ENCODE data around the gene MTMR4.

MTMR4 gene

DNA sequence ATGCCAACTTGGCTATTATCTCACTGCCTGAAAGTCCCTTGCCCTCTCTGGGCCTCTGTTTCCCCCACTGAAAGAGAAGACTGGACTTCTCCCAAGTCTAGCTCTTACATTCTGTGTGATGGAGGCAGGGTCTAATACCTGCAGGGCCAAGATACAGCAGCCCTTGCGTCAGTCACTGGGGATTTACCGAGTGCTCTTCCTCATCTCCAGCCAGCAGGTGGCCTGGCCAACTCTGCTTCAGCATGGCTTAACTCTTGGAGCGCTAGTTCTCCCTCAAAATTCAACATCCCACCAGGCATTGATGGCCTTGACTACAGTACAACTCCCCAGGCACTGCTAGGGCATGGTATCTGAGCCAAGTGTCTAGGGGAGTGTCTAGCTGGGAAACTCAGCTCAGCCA lies 19.9 kb upstream of the MTMR4 start:
- Histone ChIP-seq H3K4me2 (ENCODE audit: insufficient read depth, low read length, poor library complexity, severe bottlenecking) (no peak overlapping the region), H3K18ac (ENCODE audit: low read length) (no peak overlapping the region), H3K4me3 (ENCODE audit: low read length in 2 of 2) (no peak overlapping the region), H3K79me1 (ENCODE audit: low read depth, low read length) (no peaks in the 10 kb centered on the region), H2BK120ac (ENCODE audit: low read depth, low read length) (no peak overlapping the region), H3K4me1 (ENCODE audit: control insufficient read depth in 2 of 2, insufficient read depth in 1 of 2, low read depth in 1 of 2, low read length in 2 of 2) (peaks cover 10 to 12% of the 10 kb centered on the region in 2 donors), H3K27ac (replicated peaks; ENCODE audit: low read length) (no peak overlapping the region), H3K14ac (ENCODE audit: low read length) (no peak overlapping the region), H3K36me3 (replicated peaks in 1 of 2; ENCODE audit: control insufficient read depth in 2 of 2, insufficient read depth in 2 of 2, low read length in 2 of 2) (no peaks in the 10 kb centered on the region), H2AFZ (ENCODE audit: low read length) (no peak overlapping the region), H3K27me3 (ENCODE audit: control insufficient read depth in 3 of 3, insufficient read depth in 3 of 3, low read depth in 1 of 3, low read length in 3 of 3) (peaks cover 0 to 76% (median 2%) of the 10 kb centered on the region in 3 experiments), H3K9me3 (replicated peaks in 1 of 2; ENCODE audit: control insufficient read depth in 2 of 2, insufficient read depth in 1 of 2, low read depth in 1 of 2, low read length in 2 of 2) (no peaks in the 10 kb centered on the region), H2BK5ac (ENCODE audit: low read length) (no peak overlapping the region), H2AK5ac (ENCODE audit: low read depth, low read length) (no peak overlapping the region), H3K9ac (ENCODE audit: low read depth, low read length, poor library complexity) (no peak overlapping the region), H2BK15ac (ENCODE audit: low read length) (no peak overlapping the region), H2BK12ac (ENCODE audit: low read length) (no peak overlapping the region), H3K23ac (ENCODE audit: low read depth, low read length, poor library complexity) (no peak overlapping the region), H4K8ac (ENCODE audit: low read depth, low read length) (no peak overlapping the region), H3K4ac (ENCODE audit: low read length) (no peak overlapping the region), H4K91ac (ENCODE audit: low read depth, low read length, poor library complexity) (no peak overlapping the region)
- no peak for DNase-seq (ENCODE audit: low spot score)
- WGBS, 2 donors (ENCODE audit: extremely low coverage in 2 of 2, insufficient read length in 2 of 2, insufficient replicate concordance in 1 of 2) = no CpG with 5 or more reads among the region's 3 CpGs

DNA sequence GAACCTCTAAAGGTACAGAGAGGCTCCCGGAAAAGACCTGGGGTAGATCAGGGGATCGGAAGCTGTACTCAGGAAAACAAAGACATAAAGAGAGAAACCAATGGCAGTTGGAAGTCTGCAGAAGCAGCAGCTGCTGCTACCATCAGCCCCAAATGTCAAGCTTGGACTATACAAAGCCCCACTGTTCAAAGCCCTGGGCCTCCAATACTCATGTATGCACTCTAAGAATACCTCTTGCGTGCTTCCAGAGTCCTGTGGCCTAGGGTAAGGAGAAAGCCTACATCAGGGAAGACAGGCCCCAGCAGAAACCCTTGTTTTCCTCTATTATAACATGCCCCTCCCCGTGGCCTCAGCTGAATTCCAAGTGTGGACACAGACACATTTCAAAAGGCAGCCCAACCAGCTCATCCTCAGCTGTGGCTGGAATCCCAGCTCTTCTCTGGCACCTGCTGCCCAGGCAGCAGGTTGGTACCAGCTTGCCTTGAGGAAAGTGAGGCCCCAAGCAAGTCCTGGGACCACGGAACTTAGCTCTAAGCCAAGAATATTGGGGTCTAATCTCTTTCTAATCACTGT lies 19.3 kb upstream of the MTMR4 start:
- no CpG with 5 or more reads among the region's 5 CpGs for WGBS, 2 donors (ENCODE audit: extremely low coverage in 2 of 2, insufficient read length in 2 of 2, insufficient replicate concordance in 1 of 2)
- Histone ChIP-seq H4K8ac (ENCODE audit: low read depth, low read length) (no peak overlapping the region), H3K9me3 (replicated peaks in 1 of 2; ENCODE audit: control insufficient read depth in 2 of 2, insufficient read depth in 1 of 2, low read depth in 1 of 2, low read length in 2 of 2) (no peaks in the 10 kb centered on the region), H3K27me3 (ENCODE audit: control insufficient read depth in 3 of 3, insufficient read depth in 3 of 3, low read depth in 1 of 3, low read length in 3 of 3) (peaks cover 0 to 80% (median 2%) of the 10 kb centered on the region in 3 experiments), H3K4me3 (ENCODE audit: low read length in 2 of 2) (no peak overlapping the region), H2BK120ac (ENCODE audit: low read depth, low read length) (no peak overlapping the region), H4K91ac (ENCODE audit: low read depth, low read length, poor library complexity) (no peak overlapping the region), H3K4me1 (ENCODE audit: control insufficient read depth in 2 of 2, insufficient read depth in 1 of 2, low read depth in 1 of 2, low read length in 2 of 2) (peaks cover 10 to 15% of the 10 kb centered on the region in 2 donors), H2BK12ac (ENCODE audit: low read length) (no peak overlapping the region), H3K4ac (ENCODE audit: low read length) (no peak overlapping the region), H2AFZ (ENCODE audit: low read length) (no peak overlapping the region), H3K14ac (ENCODE audit: low read length) (no peak overlapping the region), H3K9ac (ENCODE audit: low read depth, low read length, poor library complexity) (no peak overlapping the region), H3K23ac (ENCODE audit: low read depth, low read length, poor library complexity) (no peak overlapping the region), H2BK15ac (ENCODE audit: low read length) (no peak overlapping the region), H3K18ac (ENCODE audit: low read length) (no peak overlapping the region), H3K79me1 (ENCODE audit: low read depth, low read length) (no peaks in the 10 kb centered on the region), H3K27ac (replicated peaks; ENCODE audit: low read length) (no peak overlapping the region), H2BK5ac (ENCODE audit: low read length) (no peak overlapping the region), H2AK5ac (ENCODE audit: low read depth, low read length) (no peak overlapping the region), H3K36me3 (replicated peaks in 1 of 2; ENCODE audit: control insufficient read depth in 2 of 2, insufficient read depth in 2 of 2, low read length in 2 of 2) (no peaks in the 10 kb centered on the region), H3K4me2 (ENCODE audit: insufficient read depth, low read length, poor library complexity, severe bottlenecking) (no peak overlapping the region)
- DNase-seq (ENCODE audit: low spot score) = no peak

GRCh38 chr17:58532555-58532951 lies 18.1 kb upstream of the MTMR4 start:
- Histone ChIP-seq H3K23ac (ENCODE audit: low read depth, low read length, poor library complexity) (no peak overlapping the region), H3K4me1 (ENCODE audit: control insufficient read depth in 2 of 2, insufficient read depth in 1 of 2, low read depth in 1 of 2, low read length in 2 of 2) (peaks cover 10 to 15% of the 10 kb centered on the region in 2 donors), H2BK120ac (ENCODE audit: low read depth, low read length) (no peak overlapping the region), H3K36me3 (replicated peaks in 1 of 2; ENCODE audit: control insufficient read depth in 2 of 2, insufficient read depth in 2 of 2, low read length in 2 of 2) (no peaks in the 10 kb centered on the region), H3K79me1 (ENCODE audit: low read depth, low read length) (no peaks in the 10 kb centered on the region), H3K4me3 (ENCODE audit: low read length in 2 of 2) (peak overlapping the region in 1 of 2 donors; percentile 37), H3K9ac (ENCODE audit: low read depth, low read length, poor library complexity) (peak overlapping the region; percentile 66), H2AK5ac (ENCODE audit: low read depth, low read length) (peak overlapping the region; percentile 50), H3K27me3 (ENCODE audit: control insufficient read depth in 3 of 3, insufficient read depth in 3 of 3, low read depth in 1 of 3, low read length in 3 of 3) (peaks cover 0 to 87% (median 2%) of the 10 kb centered on the region in 3 experiments), H4K8ac (ENCODE audit: low read depth, low read length) (no peak overlapping the region), H2BK12ac (ENCODE audit: low read length) (no peak overlapping the region), H2BK5ac (ENCODE audit: low read length) (no peak overlapping the region), H2BK15ac (ENCODE audit: low read length) (no peak overlapping the region), H3K14ac (ENCODE audit: low read length) (no peak overlapping the region), H3K18ac (ENCODE audit: low read length) (peak overlapping the region; percentile 77), H3K4ac (ENCODE audit: low read length) (no peak overlapping the region), H4K91ac (ENCODE audit: low read depth, low read length, poor library complexity) (no peak overlapping the region), H3K9me3 (replicated peaks in 1 of 2; ENCODE audit: control insufficient read depth in 2 of 2, insufficient read depth in 1 of 2, low read depth in 1 of 2, low read length in 2 of 2) (no peaks in the 10 kb centered on the region), H3K27ac (replicated peaks; ENCODE audit: low read length) (no peak overlapping the region), H2AFZ (ENCODE audit: low read length) (peak overlapping the region; percentile 85), H3K4me2 (ENCODE audit: insufficient read depth, low read length, poor library complexity, severe bottlenecking) (peak overlapping the region; percentile 88)
- DNase-seq (ENCODE audit: low spot score) = no peak
- WGBS, 2 donors (ENCODE audit: extremely low coverage in 2 of 2, insufficient read length in 2 of 2, insufficient replicate concordance in 1 of 2) = no CpG with 5 or more reads among the region's 3 CpGs

- H3K36me3 ChIP-seq (replicated peaks in 1 of 2; ENCODE audit: control insufficient read depth in 2 of 2, insufficient read depth in 2 of 2, low read length in 2 of 2) = no peaks in the 10 kb centered on the region
- H3K4me2 ChIP-seq (ENCODE audit: insufficient read depth, low read length, poor library complexity, severe bottlenecking) = peak overlapping the region; percentile 88
- no peak overlapping the region for H2BK15ac ChIP-seq (ENCODE audit: low read length)
- H3K9ac ChIP-seq (ENCODE audit: low read depth, low read length, poor library complexity) = peak overlapping the region; percentile 85
- H2BK12ac ChIP-seq (ENCODE audit: low read length) = peak overlapping the region; percentile 68
- H2BK5ac ChIP-seq (ENCODE audit: low read length) = peak overlapping the region; percentile 26
- H3K4me3 ChIP-seq (ENCODE audit: low read length in 2 of 2) = peak overlapping the region; percentile 37 to 77
- peaks cover 0 to 89% (median 2%) of the 10 kb centered on the region in 3 experiments for H3K27me3 ChIP-seq (ENCODE audit: control insufficient read depth in 3 of 3, insufficient read depth in 3 of 3, low read depth in 1 of 3, low read length in 3 of 3)
- peak; percentile 62 for DNase-seq (ENCODE audit: low spot score)
- peak overlapping the region; percentile 85 for H2AFZ ChIP-seq (ENCODE audit: low read length)
- H2AK5ac ChIP-seq (ENCODE audit: low read depth, low read length) = no peak overlapping the region
- H3K18ac ChIP-seq (ENCODE audit: low read length) = peak overlapping the region; percentile 90
- H3K79me1 ChIP-seq (ENCODE audit: low read depth, low read length) = no peaks in the 10 kb centered on the region
- WGBS, 2 donors (ENCODE audit: extremely low coverage in 2 of 2, insufficient read length in 2 of 2, insufficient replicate concordance in 1 of 2) = no CpG with 5 or more reads among the region's 82 CpGs
- no peak overlapping the region for H3K27ac ChIP-seq (replicated peaks; ENCODE audit: low read length)
- no peak overlapping the region for H2BK120ac ChIP-seq (ENCODE audit: low read depth, low read length)
- no peak overlapping the region for H4K8ac ChIP-seq (ENCODE audit: low read depth, low read length)
- peak overlapping the region; percentile 62 for H3K23ac ChIP-seq (ENCODE audit: low read depth, low read length, poor library complexity)
- H3K4ac ChIP-seq (ENCODE audit: low read length) = no peak overlapping the region
- H3K14ac ChIP-seq (ENCODE audit: low read length) = no peak overlapping the region
- no peak overlapping the region for H4K91ac ChIP-seq (ENCODE audit: low read depth, low read length, poor library complexity)
- H3K9me3 ChIP-seq (replicated peaks in 1 of 2; ENCODE audit: control insufficient read depth in 2 of 2, insufficient read depth in 1 of 2, low read depth in 1 of 2, low read length in 2 of 2) = no peaks in the 10 kb centered on the region
- H3K4me1 ChIP-seq (ENCODE audit: control insufficient read depth in 2 of 2, insufficient read depth in 1 of 2, low read depth in 1 of 2, low read length in 2 of 2) = peaks cover 10 to 15% of the 10 kb centered on the region in 2 donors
These were observed 17.5 kb upstream of the MTMR4 start for GRCh38 chr17:58531661-58532554.
